ENCODE data around the gene VWA7. TPM values are rescaled to one million over a fixed set of nuclear protein-coding genes. Genes with fewer than 3 reads are reported as not detected.
A peak's percentile ranks its signal among the peaks of the same experiment; 100 is the strongest.
"Not testable (repeated sequence)": the region's sequence is repeated elsewhere in the genome, so short reads cannot be mapped to it uniquely, and the experiment has no call there.

VWA7 gene
- total RNA-seq, 2 experiments from 2014 or later, result 11.0 to 12.2 TPM

- peak overlapping the region; percentile 91 for H3K4me3 Mint-ChIP-seq
- H3K27me3 Mint-ChIP-seq, H3K9me3 Mint-ChIP-seq, DNase-seq: not testable (repeated sequence)
- POLR2A ChIA-PET, result interaction anchor here (1.0 to 6.4 kb wide), 12 partner anchors 10 to 157 kb away, joined by 3 to 95 read pairs (median 5); partner anchors contain the start of genes C6orf47, CLIC1, DDAH2 and GPANK1
- peak overlapping the region; percentile 96 for H3K27ac Mint-ChIP-seq
- H3K36me3 Mint-ChIP-seq (ENCODE audit: low read depth), result peaks cover 18% of the 10 kb centered on the region
- CTCF ChIA-PET, result interaction anchor here (0.8 to 2.3 kb wide), 11 partner anchors 10 to 276 kb away, joined by 3 to 14 read pairs (median 6); partner anchors contain the start of genes DDAH2, DDX39B, HSPA1B and LSM2
- peaks cover 49% of the 10 kb centered on the region for H3K4me1 Mint-ChIP-seq
Observed at GRCh38 chr6:31817133-31817928, 40.2 kb upstream of the VWA7 start.

GRCh38 chr6:31815025-31815838, 38.1 kb upstream of the VWA7 start, which contains the start of the genes HSPA1A and HSPA1L:
Gene HSPA1A, plus strand, starts transcription at chr6:31815543. Its CDS starts 214 bp downstream, at chr6:31815757.
Gene HSPA1L, minus strand, starts transcription at chr6:31815283. Its CDS starts 3,311 bp downstream, at chr6:31811972.
- Mint-ChIP-seq H3K27me3 (no peaks in the 10 kb centered on the region), H3K9me3 (no peaks in the 10 kb centered on the region), H3K27ac (peak within 1 kb of the TSS; percentile 96), H3K4me3 (peak within 1 kb of the TSS; percentile 83), H3K4me1 (peaks cover 55% of the 10 kb centered on the region), H3K36me3 (ENCODE audit: low read depth) (peaks cover 23% of the 10 kb centered on the region)
- peak; percentile 82 for DNase-seq
- ChIA-PET CTCF (interaction anchor here (0.8 to 2.4 kb wide), 12 partner anchors 9 to 273 kb away, joined by 3 to 13 read pairs (median 4); partner anchors contain the start of genes CLIC1, DDX39B, HSPA1B and LSM2), POLR2A (interaction anchor here (0.8 to 5.6 kb wide), 14 partner anchors 8 to 274 kb away, joined by 3 to 98 read pairs (median 8); partner anchors contain the start of genes CLIC1, CSNK2B, DDX39B and HSPA1B)

DNA sequence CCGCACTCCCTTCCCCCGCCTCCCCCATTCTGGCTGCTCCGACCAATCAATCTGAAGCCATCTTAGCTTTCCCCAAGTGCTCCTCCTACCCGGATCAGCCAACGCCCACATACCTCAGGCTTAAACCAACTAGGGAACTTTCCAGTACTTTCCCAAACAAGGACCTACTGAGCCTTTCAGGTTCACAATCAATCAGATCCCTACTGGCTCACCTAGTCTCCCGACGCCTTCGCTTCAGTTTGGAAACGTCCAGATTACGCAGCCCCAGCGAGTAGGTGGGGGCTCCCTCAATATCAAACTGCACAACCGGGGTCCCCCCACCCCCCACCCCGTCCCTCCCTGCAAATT, 37.5 kb upstream of the VWA7 start:
- CTCF ChIA-PET, result interaction anchor here (0.8 to 2.9 kb wide), 11 partner anchors 8 to 273 kb away, joined by 3 to 14 read pairs (median 5); partner anchors contain the start of genes DDX39B, HSPA1B, LSM2 and VARS1
- H3K27ac Mint-ChIP-seq, result peak overlapping the region; percentile 82
- no peaks in the 10 kb centered on the region for H3K27me3 Mint-ChIP-seq
- H3K36me3 Mint-ChIP-seq (ENCODE audit: low read depth), result peaks cover 24% of the 10 kb centered on the region
- POLR2A ChIA-PET, result interaction anchor here (0.8 to 5.6 kb wide), 15 partner anchors 8 to 273 kb away, joined by 3 to 98 read pairs (median 7); partner anchors contain the start of genes CLIC1, CSNK2B, DDX39B and GPANK1
- H3K4me1 Mint-ChIP-seq, result peaks cover 51% of the 10 kb centered on the region
- H3K9me3 Mint-ChIP-seq, result no peaks in the 10 kb centered on the region
- peak; percentile 82 for DNase-seq
- H3K4me3 Mint-ChIP-seq, result peak overlapping the region; percentile 83

DNA sequence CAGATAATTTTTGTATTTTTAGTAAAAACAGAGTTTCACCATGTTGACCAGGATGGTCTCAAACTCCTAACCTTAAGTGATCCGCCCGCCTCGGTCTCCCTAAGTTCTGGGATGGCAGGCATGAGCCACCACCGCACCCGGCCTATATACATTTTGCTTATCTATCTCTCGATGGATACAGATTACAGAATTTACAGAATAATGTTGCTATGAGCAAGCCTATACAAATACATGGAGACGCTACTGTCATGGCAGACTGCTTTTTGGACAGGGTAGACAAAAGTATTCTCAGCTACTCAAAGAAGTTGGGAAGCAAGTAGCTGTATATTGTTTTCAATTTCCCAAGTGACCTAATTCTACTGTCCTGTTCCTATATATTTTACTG, 36.3 kb upstream of the VWA7 start:
- ChIA-PET POLR2A (interaction anchor here (1.1 to 5.6 kb wide), 12 partner anchors 8 to 272 kb away, joined by 3 to 98 read pairs (median 8); partner anchors contain the start of genes CLIC1, DDX39B, HSPA1B and MSH5), CTCF (interaction anchor here (1.1 to 2.9 kb wide), 9 partner anchors 7 to 84 kb away, joined by 3 to 14 read pairs (median 7); partner anchors contain the start of genes CLIC1, HSPA1B, LSM2 and VARS1)
- Mint-ChIP-seq H3K27ac (peak overlapping the region; percentile 96), H3K4me1 (peaks cover 44% of the 10 kb centered on the region), H3K9me3 (no peaks in the 10 kb centered on the region), H3K36me3 (ENCODE audit: low read depth) (peaks cover 22% of the 10 kb centered on the region), H3K4me3 (peak overlapping the region; percentile 71), H3K27me3 (no peaks in the 10 kb centered on the region)
- DNase-seq, result no peak

DNA sequence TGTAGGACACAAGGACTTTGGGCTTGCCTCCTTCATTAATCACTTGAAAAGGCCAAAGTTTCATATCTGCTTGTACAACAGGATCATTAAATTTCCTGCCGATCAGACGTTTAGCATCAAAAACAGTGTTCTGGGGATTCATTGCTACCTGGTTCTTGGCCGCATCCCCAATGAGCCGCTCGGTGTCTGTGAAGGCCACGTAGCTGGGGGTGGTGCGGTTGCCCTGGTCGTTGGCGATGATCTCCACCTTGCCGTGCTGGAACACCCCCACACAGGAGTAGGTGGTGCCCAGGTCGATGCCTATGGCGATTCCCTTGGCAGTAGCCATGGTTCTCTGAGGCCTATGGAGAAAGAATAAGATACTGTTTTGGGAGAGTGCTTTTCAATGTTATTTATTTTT, 34.5 kb upstream of the VWA7 start:
- no peak for DNase-seq
- no peaks in the 10 kb centered on the region for H3K27me3 Mint-ChIP-seq
- peaks cover 13% of the 10 kb centered on the region for H3K36me3 Mint-ChIP-seq (ENCODE audit: low read depth)
- ChIA-PET CTCF (interaction anchor here (2.9 kb wide), 1 partner anchor 15 kb away, joined by 14 read pairs; the partner anchor contains the start of gene HSPA1B), POLR2A (interaction anchor here (0.7 to 5.6 kb wide), 9 partner anchors 8 to 160 kb away, joined by 3 to 98 read pairs (median 10); partner anchors contain the start of genes CLIC1, HSPA1B, MSH5 and VARS1)
- H3K9me3 Mint-ChIP-seq, result no peaks in the 10 kb centered on the region
- H3K4me1 Mint-ChIP-seq, result peaks cover 41% of the 10 kb centered on the region
- H3K27ac Mint-ChIP-seq, result peak overlapping the region; percentile 96
- H3K4me3 Mint-ChIP-seq, result no peak overlapping the region

DNA sequence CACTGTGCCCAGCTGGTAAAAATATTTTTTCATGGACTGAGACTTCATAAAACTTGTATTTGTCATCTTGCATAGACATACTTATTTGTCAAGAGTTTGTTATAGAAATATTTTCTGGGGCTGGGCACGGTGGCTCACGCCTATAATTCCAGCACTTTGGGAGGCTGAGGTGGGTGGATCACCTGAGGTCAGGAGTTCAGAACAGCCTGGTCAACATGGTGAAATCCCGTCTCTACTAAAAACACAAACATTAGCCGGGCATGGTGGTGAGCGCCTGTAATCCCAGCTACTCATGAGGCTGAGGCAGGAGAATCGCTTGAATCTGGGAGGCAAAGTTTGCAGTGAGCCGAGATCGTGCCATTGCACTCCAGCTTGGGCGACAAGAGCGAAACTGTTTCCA, 31.5 kb upstream of the VWA7 start:
- not testable (repeated sequence) for H3K9me3 Mint-ChIP-seq, H3K4me3 Mint-ChIP-seq, H3K27ac Mint-ChIP-seq, DNase-seq, H3K27me3 Mint-ChIP-seq
- Mint-ChIP-seq H3K4me1 (peaks cover 55% of the 10 kb centered on the region), H3K36me3 (ENCODE audit: low read depth) (peaks cover 26% of the 10 kb centered on the region)
- ChIA-PET POLR2A (interaction anchor here (4.0 kb wide), 1 partner anchor 11 kb away, joined by 51 read pairs; the partner anchor contains the start of gene VARS1), CTCF (interaction anchor here (3.6 kb wide), 1 partner anchor 12 kb away, joined by 23 read pairs; the partner anchor contains the start of gene VARS1)

DNA sequence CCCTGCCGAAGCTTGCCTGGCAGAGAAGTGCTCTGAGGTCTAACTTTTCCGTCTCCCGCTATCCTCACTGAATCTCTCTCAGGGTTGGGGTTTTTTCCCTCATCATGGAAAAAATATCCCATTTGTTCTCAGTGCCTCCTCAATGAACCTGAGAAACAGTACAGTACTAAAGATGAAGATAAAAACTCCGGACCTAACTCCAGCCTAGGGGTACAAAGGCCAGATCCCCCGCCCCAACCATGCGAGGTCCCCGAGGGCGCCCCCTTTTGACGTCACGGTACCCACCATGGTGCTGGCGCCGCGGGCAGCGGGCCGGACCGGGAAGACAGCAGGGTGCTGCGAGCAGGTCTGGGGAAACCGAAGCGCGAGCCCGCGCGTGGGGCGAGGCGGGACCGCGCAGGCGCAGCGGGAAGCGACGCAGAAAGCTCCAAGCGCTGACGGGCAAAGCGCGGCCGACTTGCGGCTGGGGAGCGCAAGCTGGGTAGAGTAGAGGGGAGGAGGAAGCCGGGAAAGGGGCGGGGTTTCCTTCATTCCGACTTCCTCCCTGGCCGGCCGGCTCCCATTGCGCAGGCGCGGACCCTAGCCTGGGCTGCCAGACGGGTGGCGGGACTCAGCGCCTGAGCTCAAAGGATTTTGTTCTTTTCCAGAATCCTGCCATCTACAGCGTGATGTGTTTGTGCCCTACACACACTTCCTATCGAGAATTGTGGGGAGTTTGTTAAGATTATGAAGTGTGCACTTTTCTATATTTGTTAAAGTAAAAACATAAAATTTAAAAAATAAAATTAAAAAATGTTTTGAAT, 29.5 kb upstream of the VWA7 start, which contains the start of gene LSM2:
LSM2 (minus strand) TSS at position 497 of the 803 bp plus-strand sequence; CDS start at position 288, 209 bp downstream.
- Mint-ChIP-seq H3K4me3 (peak within 1 kb of the TSS; percentile 91), H3K4me1 (peaks cover 43% of the 10 kb centered on the region), H3K9me3 (no peaks in the 10 kb centered on the region), H3K36me3 (ENCODE audit: low read depth) (peaks cover 35% of the 10 kb centered on the region), H3K27me3 (no peaks in the 10 kb centered on the region), H3K27ac (peak within 1 kb of the TSS; percentile 91)
- ChIA-PET POLR2A (interaction anchor here (0.6 to 4.0 kb wide), 34 partner anchors 8 to 1167 kb away, joined by 3 to 57 read pairs (median 5); partner anchors contain the start of genes ABHD16A, BAG6, C6orf47 and CLIC1), CTCF (interaction anchor here (0.6 to 3.6 kb wide), 21 partner anchors 8 to 461 kb away, joined by 3 to 23 read pairs (median 7); partner anchors contain the start of genes DDAH2, HSPA1A, HSPA1B and HSPA1L)
- peak; percentile 98 for DNase-seq

- Mint-ChIP-seq H3K4me3 (peak overlapping the region; percentile 91), H3K9me3 (no peaks in the 10 kb centered on the region), H3K4me1 (peaks cover 40% of the 10 kb centered on the region), H3K27ac (peak overlapping the region; percentile 91), H3K27me3 (no peaks in the 10 kb centered on the region), H3K36me3 (ENCODE audit: low read depth) (peaks cover 39% of the 10 kb centered on the region)
- ChIA-PET POLR2A (interaction anchor here (0.7 to 4.0 kb wide), 24 partner anchors 9 to 1168 kb away, joined by 3 to 57 read pairs (median 8); partner anchors contain the start of genes ABHD16A, BAG6, C6orf47 and CLIC1), CTCF (interaction anchor here (0.6 to 3.6 kb wide), 13 partner anchors 8 to 121 kb away, joined by 3 to 23 read pairs (median 10); partner anchors contain the start of genes DDAH2, HSPA1A, HSPA1B and HSPA1L)
- DNase-seq, result no peak
Observed at GRCh38 chr6:31805939-31806469, 28.9 kb upstream of the VWA7 start.

DNA sequence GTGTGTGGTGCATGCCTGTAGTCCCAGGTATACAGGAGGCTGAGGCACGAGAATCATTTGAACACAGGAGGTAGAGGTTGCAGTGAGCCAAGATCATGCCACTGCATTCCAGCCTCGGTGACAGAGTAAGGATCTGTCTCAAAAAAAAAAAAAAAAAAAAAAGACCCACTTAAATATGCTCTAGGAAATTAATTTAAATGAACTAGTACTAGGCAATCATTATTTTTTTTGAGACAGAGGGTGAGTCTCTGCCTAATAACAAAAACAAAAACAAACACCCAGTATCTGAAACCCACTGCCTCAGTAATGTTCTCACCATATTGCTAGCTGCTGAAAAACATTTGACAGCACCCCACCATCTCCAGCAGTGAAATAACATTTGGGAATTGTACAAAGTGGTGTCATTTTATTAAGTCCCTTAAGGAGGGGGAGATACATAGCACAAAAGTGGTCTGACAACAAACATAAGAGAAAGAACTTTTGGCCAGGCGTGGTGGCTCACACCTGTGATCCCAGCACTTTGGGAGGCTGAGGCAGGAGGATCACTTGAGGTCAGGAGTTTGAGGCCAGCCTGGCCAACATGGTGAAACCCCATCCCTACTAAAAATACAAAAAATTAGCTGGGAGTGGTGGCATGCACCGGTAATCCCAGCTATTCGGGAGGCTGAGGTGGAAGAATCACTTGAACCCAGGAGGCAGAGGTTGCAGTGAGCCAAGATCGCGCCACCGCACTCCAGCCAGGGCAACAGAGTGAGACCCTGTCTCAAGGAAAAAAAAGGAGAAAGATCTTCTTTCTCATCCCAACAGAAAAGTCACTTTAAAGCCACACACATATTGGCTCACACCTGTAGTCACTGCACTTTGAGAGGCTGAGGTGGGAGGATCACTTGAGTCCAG, 24.2 kb upstream of the VWA7 start:
- DNase-seq, H3K9me3 Mint-ChIP-seq, H3K4me3 Mint-ChIP-seq, H3K27me3 Mint-ChIP-seq: not testable (repeated sequence)
- H3K36me3 Mint-ChIP-seq (ENCODE audit: low read depth), result peaks cover 35% of the 10 kb centered on the region
- CTCF ChIA-PET, result interaction anchor here (1.0 kb wide), 1 partner anchor 31 kb away, joined by 3 read pairs; no protein-coding TSS in a partner anchor
- POLR2A ChIA-PET, result interaction anchor here (0.7 to 7.4 kb wide), 3 partner anchors 10 to 63 kb away, joined by 3 to 104 read pairs (median 24); partner anchors contain the start of genes CLIC1, HSPA1A, HSPA1L and MSH5
- H3K4me1 Mint-ChIP-seq, result peaks cover 54% of the 10 kb centered on the region
- peak overlapping the region; percentile 53 for H3K27ac Mint-ChIP-seq

DNA sequence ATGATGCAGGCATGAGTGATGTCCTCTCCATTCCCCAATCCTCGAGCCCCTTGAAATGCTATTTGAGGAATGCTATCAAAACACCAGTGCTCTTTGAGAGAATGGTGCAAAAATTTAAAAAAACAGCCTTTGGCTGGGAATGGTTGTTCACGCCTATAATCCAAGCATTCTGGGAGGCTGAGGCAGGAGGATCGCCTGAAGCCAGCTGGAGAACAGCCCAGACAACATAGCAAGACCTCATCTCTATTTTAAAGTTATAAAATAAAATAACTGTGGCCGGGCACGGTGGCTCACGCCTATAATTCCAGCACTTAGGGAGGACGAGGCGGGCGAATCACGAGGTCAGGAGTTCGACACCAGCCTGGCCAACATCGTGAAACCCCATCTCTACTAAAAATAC, 22.7 kb upstream of the VWA7 start:
- no peak overlapping the region for H3K4me3 Mint-ChIP-seq
- peaks cover 32% of the 10 kb centered on the region for H3K36me3 Mint-ChIP-seq (ENCODE audit: low read depth)
- peaks cover 45% of the 10 kb centered on the region for H3K4me1 Mint-ChIP-seq
- POLR2A ChIA-PET, result interaction anchor here (1.3 to 7.4 kb wide), 5 partner anchors 14 to 61 kb away, joined by 3 to 104 read pairs (median 10); partner anchors contain the start of genes CLIC1, HSPA1A, HSPA1L and MSH5
- H3K27ac Mint-ChIP-seq, result no peak overlapping the region
- CTCF ChIA-PET, result interaction anchor here (1.6 to 2.1 kb wide), 2 partner anchors 9 to 18 kb away, joined by 6 to 7 read pairs; no protein-coding TSS in a partner anchor
- no peaks in the 10 kb centered on the region for H3K9me3 Mint-ChIP-seq
- no peaks in the 10 kb centered on the region for H3K27me3 Mint-ChIP-seq
- no peak for DNase-seq
